Thoracic aorta (tissue), 2 donors: ENCODE results near the gene IL1RAP. TPM values are rescaled to one million over a fixed set of nuclear protein-coding genes. Genes with fewer than 3 reads are reported as not detected.

Experiments
- ATAC-seq: fragments of 150-250 bp; one replicate; pipeline ENCODE4 v1.8.0; 2017; ENCODE audit warnings: low read depth; ENCODE audit not compliant: insufficient number of reproducible peaks, low FRiP score
- DNase-seq: peaks from one replicate; pipeline ENCODE4 v3.0.0-alpha.2; 2020; ENCODE audit warnings: low spot score
- H3K27ac ChIP-seq, 2 donors: fragments of 200-600 bp; sonication (generic); 1 replicate in 1 of 2; 2 replicates in 1 of 2; pipeline ENCODE4 v1.5.1; 2016; ENCODE audit warnings: mild to moderate bottlenecking in 2 of 2, moderate library complexity in 2 of 2
- H3K27me3 ChIP-seq: fragments of 200-600 bp; sonication (generic); replicated peaks from 2 replicates; pipeline ENCODE4 v1.6.0; 2016; ENCODE audit warnings: mild to moderate bottlenecking; ENCODE audit not compliant: insufficient read depth
- H3K36me3 ChIP-seq: fragments of 200-600 bp; sonication (generic); one replicate; pipeline ENCODE4 v1.5.1; 2016
- H3K4me1 ChIP-seq, 2 donors: fragments of 200-600 bp; sonication (generic); 1 replicate in 1 of 2; 2 replicates in 1 of 2; pipeline versions ENCODE4 v1.5.1 to v1.6.0; 2016; ENCODE audit warnings: low read depth in 2 of 2, mild to moderate bottlenecking in 1 of 2; ENCODE audit not compliant: control insufficient read depth in 1 of 2
- H3K4me3 ChIP-seq: fragments of 200-600 bp; sonication (generic); 2 replicates; pipeline ENCODE4 v1.5.1; 2016; ENCODE audit warnings: mild to moderate bottlenecking
- H3K9me3 ChIP-seq: fragments of 200-600 bp; sonication (generic); 2 replicates; pipeline ENCODE4 v1.5.1; 2016
- total RNA-seq, 2 donors: library from RNA; depleted of rRNA; stranded (reverse); fragments of >200 nt; gene quantifications; one replicate each; pipeline versions ENCODE4 v1.1.0 to v1.2.3, GENCODE V29; 2016
- TF ChIP-seq, protein P1 (sequence below): fragments of 200-600 bp; sonication (generic); IDR thresholded peaks from one replicate; pipeline ENCODE4 v1.5.1; 2019; ENCODE audit warnings: antibody characterized with exemption

Gene IL1RAP
- total RNA-seq, 2 donors from 2014 or later, result 19.8 to 32.9 TPM

DNA sequence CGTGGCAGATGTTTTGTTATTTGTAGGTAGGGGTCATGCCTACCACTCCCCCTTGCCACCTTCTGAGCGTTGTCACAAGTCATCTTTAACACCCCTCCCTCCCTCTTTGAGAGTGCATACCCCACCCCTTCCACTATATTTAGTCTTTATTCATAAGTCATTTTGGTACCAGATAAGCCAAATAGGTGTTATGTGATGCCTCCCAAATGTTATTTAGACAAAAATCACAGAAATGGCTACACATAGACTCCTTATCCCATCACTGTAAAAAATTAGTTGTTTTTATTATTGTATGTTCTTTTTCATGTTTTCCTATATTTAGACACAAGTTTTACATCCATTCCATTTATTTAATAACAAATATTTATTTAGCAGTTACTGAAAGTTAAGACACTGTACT, 93.1 kb downstream of the IL1RAP start:
- no peak overlapping the region for H3K4me3 ChIP-seq
- no peaks in the 10 kb centered on the region for H3K4me1 ChIP-seq
- no peaks in the 10 kb centered on the region for H3K27me3 ChIP-seq
- no peak overlapping the region for H3K27ac ChIP-seq
- no peaks in the 10 kb centered on the region for H3K9me3 ChIP-seq
- DNase-seq, result no peak
- H3K36me3 ChIP-seq, result peaks cover 10% of the 10 kb centered on the region
- TF ChIP-seq, protein P1, sequence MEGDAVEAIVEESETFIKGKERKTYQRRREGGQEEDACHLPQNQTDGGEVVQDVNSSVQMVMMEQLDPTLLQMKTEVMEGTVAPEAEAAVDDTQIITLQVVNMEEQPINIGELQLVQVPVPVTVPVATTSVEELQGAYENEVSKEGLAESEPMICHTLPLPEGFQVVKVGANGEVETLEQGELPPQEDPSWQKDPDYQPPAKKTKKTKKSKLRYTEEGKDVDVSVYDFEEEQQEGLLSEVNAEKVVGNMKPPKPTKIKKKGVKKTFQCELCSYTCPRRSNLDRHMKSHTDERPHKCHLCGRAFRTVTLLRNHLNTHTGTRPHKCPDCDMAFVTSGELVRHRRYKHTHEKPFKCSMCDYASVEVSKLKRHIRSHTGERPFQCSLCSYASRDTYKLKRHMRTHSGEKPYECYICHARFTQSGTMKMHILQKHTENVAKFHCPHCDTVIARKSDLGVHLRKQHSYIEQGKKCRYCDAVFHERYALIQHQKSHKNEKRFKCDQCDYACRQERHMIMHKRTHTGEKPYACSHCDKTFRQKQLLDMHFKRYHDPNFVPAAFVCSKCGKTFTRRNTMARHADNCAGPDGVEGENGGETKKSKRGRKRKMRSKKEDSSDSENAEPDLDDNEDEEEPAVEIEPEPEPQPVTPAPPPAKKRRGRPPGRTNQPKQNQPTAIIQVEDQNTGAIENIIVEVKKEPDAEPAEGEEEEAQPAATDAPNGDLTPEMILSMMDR, result no peak
- no peak for ATAC-seq

DNA sequence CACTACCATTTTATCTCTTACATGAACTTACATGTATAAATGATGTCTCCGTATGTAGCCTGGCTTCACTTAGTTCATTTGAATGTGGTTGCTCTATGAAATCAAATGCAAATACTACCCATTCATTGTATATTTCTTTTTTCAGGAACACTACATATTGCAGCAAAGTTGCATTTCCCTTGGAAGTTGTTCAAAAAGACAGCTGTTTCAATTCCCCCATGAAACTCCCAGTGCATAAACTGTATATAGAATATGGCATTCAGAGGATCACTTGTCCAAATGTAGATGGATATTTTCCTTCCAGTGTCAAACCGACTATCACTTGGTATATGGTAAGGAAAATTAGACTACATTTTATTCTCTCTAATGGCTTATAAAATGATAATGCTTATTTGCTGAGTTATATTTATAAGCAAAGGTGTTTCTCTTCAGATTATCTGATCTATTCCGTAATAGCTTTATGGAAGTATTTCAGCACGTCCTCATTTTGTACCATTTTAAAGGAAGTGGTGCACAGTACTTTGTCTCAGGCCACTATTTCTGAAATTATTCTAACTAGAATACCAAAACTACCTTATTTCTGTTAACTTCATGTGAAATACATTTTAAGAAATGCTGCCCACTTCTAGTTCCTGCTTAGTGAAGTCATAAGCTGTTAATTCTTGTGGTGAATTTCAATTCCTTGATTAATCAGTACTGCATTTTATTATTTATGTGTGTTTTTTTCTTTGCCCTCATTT, 95.1 kb downstream of the IL1RAP start:
- peaks cover 10% of the 10 kb centered on the region for H3K36me3 ChIP-seq
- H3K9me3 ChIP-seq, result no peaks in the 10 kb centered on the region
- TF ChIP-seq, protein P1, result no peak
- H3K4me3 ChIP-seq, result no peak overlapping the region
- H3K4me1 ChIP-seq, result no peaks in the 10 kb centered on the region
- H3K27me3 ChIP-seq, result no peaks in the 10 kb centered on the region
- no peak for ATAC-seq
- DNase-seq, result no peak
- H3K27ac ChIP-seq, result no peak overlapping the region

DNA sequence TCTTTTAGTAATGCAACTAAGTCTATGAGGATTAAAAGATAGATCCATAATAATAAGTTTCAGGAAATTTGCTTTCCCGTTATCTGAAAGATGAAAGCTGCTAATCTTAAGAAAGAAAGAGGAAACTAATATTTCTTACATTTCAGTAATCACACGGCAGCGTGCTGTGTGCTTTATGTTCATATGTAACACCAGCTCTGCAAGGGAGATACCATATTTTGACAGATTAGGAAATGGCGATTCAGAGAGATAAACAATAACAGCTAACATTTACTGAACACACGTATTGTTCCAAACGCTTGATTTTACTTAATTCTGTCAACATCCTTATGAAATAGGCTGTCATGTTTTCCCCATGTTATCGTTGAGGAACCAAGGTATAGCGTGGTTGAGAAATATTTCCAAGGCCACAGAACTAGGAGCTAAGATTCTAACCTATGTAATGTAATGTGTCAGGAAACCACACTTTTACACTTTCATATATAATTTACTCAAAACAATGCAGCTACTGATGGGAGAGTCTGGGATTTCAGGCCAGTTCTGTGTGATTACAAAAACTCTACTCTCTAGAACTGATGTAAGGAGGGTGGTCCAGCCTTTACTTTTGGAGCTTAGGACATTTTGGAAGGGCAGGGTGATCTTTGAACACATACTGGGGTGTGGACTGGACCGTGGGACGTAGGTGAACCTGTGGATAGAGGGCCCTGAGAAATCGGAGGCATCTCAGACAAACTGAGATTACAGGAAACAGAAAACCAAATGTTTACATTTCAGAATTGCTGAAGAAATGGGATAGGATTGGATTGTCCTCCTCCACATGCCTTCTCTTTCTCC, 100.6 kb downstream of the IL1RAP start:
- no peak for DNase-seq
- no peak overlapping the region for H3K27ac ChIP-seq
- no peaks in the 10 kb centered on the region for H3K9me3 ChIP-seq
- H3K36me3 ChIP-seq, result no peaks in the 10 kb centered on the region
- TF ChIP-seq, protein P1, result no peak
- H3K4me3 ChIP-seq, result no peak overlapping the region
- H3K27me3 ChIP-seq, result no peaks in the 10 kb centered on the region
- no peak for ATAC-seq
- no peaks in the 10 kb centered on the region for H3K4me1 ChIP-seq

DNA sequence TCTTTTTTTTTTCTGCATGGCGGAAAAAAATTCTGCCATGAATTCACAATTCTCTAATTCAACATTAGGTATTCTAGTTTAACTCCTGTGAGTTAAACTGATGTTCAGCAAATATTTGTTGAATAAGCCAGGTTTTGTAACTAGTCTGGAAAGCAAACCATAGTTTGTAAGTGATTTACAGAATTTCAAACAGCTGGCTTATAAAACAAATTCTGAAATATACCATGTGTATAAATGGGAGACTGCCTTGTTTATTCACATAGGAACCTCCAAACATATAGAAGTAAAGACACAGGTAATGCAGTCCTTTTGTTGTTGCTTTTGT, 101.1 kb downstream of the IL1RAP start:
- Histone ChIP-seq H3K36me3 (no peaks in the 10 kb centered on the region), H3K27me3 (no peaks in the 10 kb centered on the region), H3K4me3 (no peak overlapping the region), H3K4me1 (no peaks in the 10 kb centered on the region), H3K9me3 (no peaks in the 10 kb centered on the region), H3K27ac (no peak overlapping the region)
- TF ChIP-seq, protein P1, result no peak
- no peak for ATAC-seq
- no peak for DNase-seq

DNA sequence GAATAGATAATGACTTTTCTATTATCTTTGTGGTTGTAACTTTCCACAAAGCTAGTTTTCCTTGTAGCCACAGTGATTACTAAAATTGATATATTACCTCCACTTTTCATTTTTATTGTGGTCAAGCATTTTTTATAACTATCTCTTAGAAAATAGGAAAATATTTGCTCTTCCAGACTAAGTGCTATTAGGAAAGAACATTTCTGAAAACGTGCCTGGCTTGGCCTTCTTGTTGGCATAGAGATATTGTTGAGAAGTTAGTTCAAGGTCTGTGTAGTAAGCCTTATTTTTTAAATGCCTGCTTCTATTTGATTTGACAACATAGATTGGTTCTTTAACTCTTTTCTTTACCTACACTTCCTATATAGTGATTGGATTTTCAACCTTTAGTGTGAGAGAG, 101.7 kb downstream of the IL1RAP start:
- Histone ChIP-seq H3K27ac (no peak overlapping the region), H3K9me3 (no peaks in the 10 kb centered on the region), H3K4me1 (no peaks in the 10 kb centered on the region), H3K4me3 (no peak overlapping the region), H3K27me3 (no peaks in the 10 kb centered on the region), H3K36me3 (no peaks in the 10 kb centered on the region)
- TF ChIP-seq, protein P1, result no peak
- no peak for ATAC-seq
- no peak for DNase-seq
